SU-DHL-6 (cell line): Measurements from ENCODE around the gene ZSWIM5.

Source experiments
- EZH2phosphoT487 ChIP-seq: fragments of 200-600 bp; sonication (generic), shearing (Covaris generic); conservative IDR thresholded peaks from 2 replicates; pipeline ENCODE4 v1.6.1; 2018; ENCODE audit warnings: mild to moderate bottlenecking, antibody characterized with exemption, low read length, moderate library complexity, mixed read lengths
- TF ChIP-seq, protein P1 (sequence below): fragments of 200-600 bp; sonication (generic); IDR thresholded peaks from one replicate; pipeline ENCODE4 v1.5.1; 2017; ENCODE audit warnings: antibody characterized with exemption, mild to moderate bottlenecking, low read length, moderate library complexity; ENCODE audit not compliant: insufficient read depth, poor library complexity, severe bottlenecking

GRCh38 chr1:45215485-45216199, 9.2 kb upstream of the ZSWIM5 start:
- TF ChIP-seq, protein P1, sequence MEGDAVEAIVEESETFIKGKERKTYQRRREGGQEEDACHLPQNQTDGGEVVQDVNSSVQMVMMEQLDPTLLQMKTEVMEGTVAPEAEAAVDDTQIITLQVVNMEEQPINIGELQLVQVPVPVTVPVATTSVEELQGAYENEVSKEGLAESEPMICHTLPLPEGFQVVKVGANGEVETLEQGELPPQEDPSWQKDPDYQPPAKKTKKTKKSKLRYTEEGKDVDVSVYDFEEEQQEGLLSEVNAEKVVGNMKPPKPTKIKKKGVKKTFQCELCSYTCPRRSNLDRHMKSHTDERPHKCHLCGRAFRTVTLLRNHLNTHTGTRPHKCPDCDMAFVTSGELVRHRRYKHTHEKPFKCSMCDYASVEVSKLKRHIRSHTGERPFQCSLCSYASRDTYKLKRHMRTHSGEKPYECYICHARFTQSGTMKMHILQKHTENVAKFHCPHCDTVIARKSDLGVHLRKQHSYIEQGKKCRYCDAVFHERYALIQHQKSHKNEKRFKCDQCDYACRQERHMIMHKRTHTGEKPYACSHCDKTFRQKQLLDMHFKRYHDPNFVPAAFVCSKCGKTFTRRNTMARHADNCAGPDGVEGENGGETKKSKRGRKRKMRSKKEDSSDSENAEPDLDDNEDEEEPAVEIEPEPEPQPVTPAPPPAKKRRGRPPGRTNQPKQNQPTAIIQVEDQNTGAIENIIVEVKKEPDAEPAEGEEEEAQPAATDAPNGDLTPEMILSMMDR = no peak
- TF ChIP-seq EZH2phosphoT487 = no peak
